Esophagus squamous epithelium (tissue), 5 donors: ENCODE measurements around the gene BCHE. TPM values are rescaled to one million over a fixed set of nuclear protein-coding genes. Genes with fewer than 3 reads are reported as not detected.
A peak's percentile ranks its signal among the peaks of the same experiment; 100 is the strongest.

ENCODE experiments used
- DNase-seq: peaks from one replicate; lab custom pipeline; 2025; lab: John Stamatoyannopoulos, UW
- H3K27ac ChIP-seq, 4 donors: fragments of 200-600 bp; sonication (generic); one replicate each; pipeline ENCODE4 v1.5.1; 2016 to 2019; ENCODE audit warnings: mild to moderate bottlenecking in 1 of 4
- H3K27me3 ChIP-seq, 4 donors: fragments of 200-600 bp; sonication (generic); 1 replicate in 3 of 4; 2 replicates in 1 of 4; pipeline versions ENCODE4 v1.5.1 to v1.6.0; 2017 to 2021; ENCODE audit warnings: antibody characterized with exemption in 1 of 4
- H3K36me3 ChIP-seq, 3 donors: fragments of 200-600 bp; sonication (generic); one replicate each; pipeline ENCODE4 v1.5.1; 2016 to 2019
- H3K4me1 ChIP-seq, 3 donors: fragments of 200-600 bp; sonication (generic); one replicate each; pipeline ENCODE4 v1.5.1; 2017 to 2019
- H3K4me3 ChIP-seq, 4 donors: fragments of 200-600 bp; sonication (generic); 1 replicate in 3 of 4; 2 replicates in 1 of 4; pipeline ENCODE4 v1.5.1; 2016 to 2019; ENCODE audit warnings: mild to moderate bottlenecking in 2 of 4, moderate library complexity in 1 of 4
- H3K9me3 ChIP-seq, 3 donors: fragments of 200-600 bp; sonication (generic); one replicate each; pipeline ENCODE4 v1.5.1; 2016 to 2019
- POLR2A ChIP-seq, 4 donors: fragments of 450-650 bp; IDR thresholded peaks; one replicate each; pipeline ENCODE4 v1.6.1; 2017; ENCODE audit warnings: antibody characterized with exemption in 4 of 4, mild to moderate bottlenecking in 4 of 4, moderate library complexity in 3 of 4
- WGBS, 2 donors: methylation state at CpG; one replicate each; pipeline ENCODE4 v1.1.5; 2018; 5-methylcytosine and 5-hydroxymethylcytosine counted together
- intact Hi-C: fragments of 100-400 bp; cut with DNase I; formaldehyde crosslinking; loops from one replicate; pipeline ENCODE4 v1.15.0; 2022
- total RNA-seq, 4 donors: library from RNA; depleted of rRNA; stranded (reverse); fragments of >200 nt; gene quantifications; one replicate each; pipeline ENCODE4 v1.1.0, GENCODE V29; 2016
- TF ChIP-seq, protein P1 (sequence below), 6 experiments: fragments of 450-650 bp in 4 of 6; fragments of 200-600 bp in 2 of 6; sonication (generic) in 2 of 6; IDR thresholded peaks; one replicate each; pipeline ENCODE4 v1.5.1; 2016 to 2019; ENCODE audit warnings: antibody characterized with exemption in 6 of 6, mild to moderate bottlenecking in 4 of 6, moderate library complexity in 4 of 6
- donor health status: DM: yes; HTN: yes; CAD: no.

Gene BCHE
- total RNA-seq, 4 donors from 2014 or later, result 0.27 to 5.3 (median 2.3) TPM

DNA sequence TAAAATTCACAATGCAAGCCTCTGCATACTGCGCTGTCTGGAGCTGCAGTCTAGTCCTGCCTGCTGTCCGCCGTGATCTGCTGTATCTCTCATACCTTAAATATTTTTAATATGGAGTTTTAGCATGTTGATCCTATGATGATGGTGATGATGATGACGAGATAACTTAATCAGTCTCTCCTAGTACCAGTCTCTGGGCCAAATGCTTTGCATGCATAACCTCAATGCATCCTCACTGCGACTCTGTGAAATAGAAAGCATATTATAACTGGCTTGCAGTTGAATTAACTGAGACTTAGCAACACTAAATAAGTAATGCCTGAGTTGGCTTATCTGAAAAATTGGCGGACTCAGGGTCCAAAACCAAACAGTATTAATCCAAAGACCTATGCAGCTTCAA, 38.4 kb upstream of the BCHE start:
- intact Hi-C loops, result no loop called here
- Histone ChIP-seq H3K9me3 (no peaks in the 10 kb centered on the region), H3K36me3 (no peaks in the 10 kb centered on the region), H3K27me3 (no peaks in the 10 kb centered on the region), H3K4me1 (no peaks in the 10 kb centered on the region), H3K27ac (no peak overlapping the region), H3K4me3 (peak overlapping the region in 1 of 4 donors; percentile 16)
- no peak for DNase-seq
- 76 to 83% methylated on average over 6 of the region's 6 CpGs for WGBS, 2 donors
- TF ChIP-seq, protein P1, sequence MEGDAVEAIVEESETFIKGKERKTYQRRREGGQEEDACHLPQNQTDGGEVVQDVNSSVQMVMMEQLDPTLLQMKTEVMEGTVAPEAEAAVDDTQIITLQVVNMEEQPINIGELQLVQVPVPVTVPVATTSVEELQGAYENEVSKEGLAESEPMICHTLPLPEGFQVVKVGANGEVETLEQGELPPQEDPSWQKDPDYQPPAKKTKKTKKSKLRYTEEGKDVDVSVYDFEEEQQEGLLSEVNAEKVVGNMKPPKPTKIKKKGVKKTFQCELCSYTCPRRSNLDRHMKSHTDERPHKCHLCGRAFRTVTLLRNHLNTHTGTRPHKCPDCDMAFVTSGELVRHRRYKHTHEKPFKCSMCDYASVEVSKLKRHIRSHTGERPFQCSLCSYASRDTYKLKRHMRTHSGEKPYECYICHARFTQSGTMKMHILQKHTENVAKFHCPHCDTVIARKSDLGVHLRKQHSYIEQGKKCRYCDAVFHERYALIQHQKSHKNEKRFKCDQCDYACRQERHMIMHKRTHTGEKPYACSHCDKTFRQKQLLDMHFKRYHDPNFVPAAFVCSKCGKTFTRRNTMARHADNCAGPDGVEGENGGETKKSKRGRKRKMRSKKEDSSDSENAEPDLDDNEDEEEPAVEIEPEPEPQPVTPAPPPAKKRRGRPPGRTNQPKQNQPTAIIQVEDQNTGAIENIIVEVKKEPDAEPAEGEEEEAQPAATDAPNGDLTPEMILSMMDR (IDR thresholded peaks at IDR 0.05), result no peak
- TF ChIP-seq POLR2A (IDR thresholded peaks at IDR 0.05), result no peak

DNA sequence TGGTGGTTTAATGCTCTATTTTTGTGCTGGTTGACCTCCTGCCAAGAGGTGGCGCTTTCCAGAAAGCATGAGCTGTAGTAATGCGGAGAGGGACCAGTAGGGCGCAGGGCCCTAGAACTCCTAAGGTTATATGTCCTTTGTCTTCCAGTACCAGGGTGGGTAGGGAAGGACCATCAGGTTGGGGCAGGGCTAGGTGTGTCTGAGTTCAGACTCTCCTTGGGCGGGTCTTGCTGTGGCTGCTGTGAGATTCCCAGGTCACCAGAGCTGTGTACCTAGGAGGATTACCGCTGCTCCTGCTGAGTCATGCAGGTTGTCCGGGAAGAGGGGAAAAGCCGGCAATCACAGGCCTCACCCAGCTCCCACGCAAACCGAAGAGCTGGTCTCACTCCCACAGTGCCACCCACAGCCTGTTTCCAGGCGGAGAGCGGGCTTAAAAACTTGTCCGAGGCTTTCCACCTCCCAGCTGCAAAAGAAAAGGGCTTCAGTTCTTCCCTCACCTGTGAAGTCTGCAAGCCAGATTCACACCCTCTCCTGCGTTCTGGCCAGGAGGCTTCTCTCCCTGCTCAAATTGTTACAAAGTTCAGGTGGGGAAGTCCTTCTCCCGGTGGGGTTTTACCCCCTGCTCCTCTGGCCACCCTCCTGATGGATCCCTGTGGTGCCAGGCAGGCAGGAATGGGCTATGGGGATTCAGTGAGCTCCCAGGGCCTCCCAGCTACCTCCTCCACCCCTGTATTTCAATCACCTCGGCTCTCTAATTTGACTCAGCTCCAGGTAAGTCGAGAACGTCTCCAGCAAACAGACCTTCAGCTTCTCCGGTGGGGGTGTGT, 37.7 kb upstream of the BCHE start:
- no peaks in the 10 kb centered on the region for H3K4me1 ChIP-seq
- no peak for DNase-seq
- H3K9me3 ChIP-seq, result no peaks in the 10 kb centered on the region
- H3K4me3 ChIP-seq, result peak overlapping the region in 1 of 4 donors; percentile 16
- no peaks in the 10 kb centered on the region for H3K36me3 ChIP-seq
- no peaks in the 10 kb centered on the region for H3K27me3 ChIP-seq
- 59 to 81% methylated on average over 10 to 17 of the region's 18 CpGs for WGBS, 2 donors
- H3K27ac ChIP-seq, result peak overlapping the region in 2 of 4 donors; percentile 28 to 29
- TF ChIP-seq POLR2A (IDR thresholded peaks at IDR 0.05), result no peak
- TF ChIP-seq, protein P1 (IDR thresholded peaks at IDR 0.05), result peak in 1 of 6 experiments; percentile 19
- intact Hi-C loops, result no loop called here

DNA sequence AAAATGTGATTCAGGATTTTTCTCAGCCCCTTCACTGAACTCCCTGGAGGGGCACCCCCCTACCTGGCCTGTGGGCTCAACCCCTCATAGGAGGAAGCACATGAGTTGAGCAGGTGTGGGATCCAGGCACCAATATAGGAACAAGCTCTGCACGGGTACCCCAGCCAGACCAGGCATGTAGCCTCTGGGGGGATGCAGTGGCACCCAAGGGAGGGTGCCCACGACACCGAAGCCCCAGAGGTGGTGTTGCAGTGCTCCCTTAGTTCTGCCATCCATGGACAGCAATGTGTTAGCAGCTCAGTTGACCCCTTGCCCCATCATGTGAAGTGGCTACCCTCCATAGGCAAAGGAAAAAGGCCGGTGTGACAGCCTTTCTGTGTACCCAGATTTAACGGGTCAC, 30.9 kb upstream of the BCHE start:
- Histone ChIP-seq H3K27ac (no peak overlapping the region), H3K36me3 (no peaks in the 10 kb centered on the region), H3K4me1 (no peaks in the 10 kb centered on the region), H3K9me3 (no peaks in the 10 kb centered on the region), H3K27me3 (no peaks in the 10 kb centered on the region), H3K4me3 (no peak overlapping the region)
- WGBS, 2 donors, result 80 to 92% methylated on average over 1 to 4 of the region's 5 CpGs
- TF ChIP-seq, protein P1 (IDR thresholded peaks at IDR 0.05), result no peak
- TF ChIP-seq POLR2A (IDR thresholded peaks at IDR 0.05), result no peak
- no peak for DNase-seq
- intact Hi-C loops, result no loop called here

DNA sequence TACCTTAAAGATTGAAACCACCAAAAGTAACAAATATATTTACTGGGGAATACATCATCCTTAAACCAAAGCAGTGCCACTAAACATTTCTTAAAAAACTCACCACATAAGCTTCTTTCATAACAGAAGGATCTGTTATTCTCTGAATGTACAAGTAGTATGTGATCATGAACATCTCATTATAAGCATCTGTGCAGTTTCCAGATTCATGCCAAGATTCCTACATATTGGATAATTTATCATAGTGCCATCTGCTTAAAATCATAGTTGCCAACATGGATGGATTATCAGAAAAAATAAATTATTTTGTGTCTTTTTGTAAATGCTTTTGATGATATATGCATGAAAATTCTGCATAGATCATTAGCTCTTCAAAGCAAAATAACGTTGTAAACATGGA, 21.8 kb upstream of the BCHE start:
- TF ChIP-seq POLR2A (IDR thresholded peaks at IDR 0.05), result no peak
- TF ChIP-seq, protein P1 (IDR thresholded peaks at IDR 0.05), result no peak
- Histone ChIP-seq H3K36me3 (no peaks in the 10 kb centered on the region), H3K27me3 (no peaks in the 10 kb centered on the region), H3K4me3 (no peak overlapping the region), H3K9me3 (no peaks in the 10 kb centered on the region), H3K4me1 (peaks cover 0 to 16% (median 3%) of the 10 kb centered on the region in 3 donors), H3K27ac (no peak overlapping the region)
- intact Hi-C loops, result no loop called here
- no peak for DNase-seq
- 55% methylated on average over 1 of the region's 1 CpG for WGBS, 2 donors

DNA sequence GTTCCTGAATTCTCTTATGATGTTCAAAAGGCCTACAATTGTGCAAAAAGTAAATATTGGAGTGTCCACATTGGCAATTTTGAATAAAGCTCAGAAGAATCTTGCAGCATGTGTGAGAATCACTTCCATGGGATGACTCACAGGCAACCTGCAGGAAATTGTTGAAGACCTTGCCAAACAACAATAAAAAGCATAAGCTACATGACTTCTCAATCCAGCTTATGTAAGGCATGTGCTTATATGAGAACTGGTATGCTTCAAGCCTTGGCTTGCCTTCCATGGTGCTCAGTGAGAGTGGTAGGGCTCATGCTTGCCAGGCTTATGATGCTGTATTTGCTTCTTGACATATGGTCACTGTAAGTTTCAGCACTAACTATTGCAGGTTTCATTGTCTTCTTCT, 18.4 kb upstream of the BCHE start:
- H3K9me3 ChIP-seq, result no peaks in the 10 kb centered on the region
- DNase-seq, result no peak
- H3K27me3 ChIP-seq, result no peaks in the 10 kb centered on the region
- H3K27ac ChIP-seq, result no peak overlapping the region
- peaks cover 0 to 22% (median 3%) of the 10 kb centered on the region in 3 donors for H3K4me1 ChIP-seq
- H3K4me3 ChIP-seq, result no peak overlapping the region
- TF ChIP-seq, protein P1 (IDR thresholded peaks at IDR 0.05), result peak in 1 of 6 experiments; percentile 11
- no peak for TF ChIP-seq POLR2A (IDR thresholded peaks at IDR 0.05)
- H3K36me3 ChIP-seq, result no peaks in the 10 kb centered on the region
- intact Hi-C loops, result no loop called here
